Measurements from ENCODE around the gene CYFIP2.

Gene CYFIP2

DNA sequence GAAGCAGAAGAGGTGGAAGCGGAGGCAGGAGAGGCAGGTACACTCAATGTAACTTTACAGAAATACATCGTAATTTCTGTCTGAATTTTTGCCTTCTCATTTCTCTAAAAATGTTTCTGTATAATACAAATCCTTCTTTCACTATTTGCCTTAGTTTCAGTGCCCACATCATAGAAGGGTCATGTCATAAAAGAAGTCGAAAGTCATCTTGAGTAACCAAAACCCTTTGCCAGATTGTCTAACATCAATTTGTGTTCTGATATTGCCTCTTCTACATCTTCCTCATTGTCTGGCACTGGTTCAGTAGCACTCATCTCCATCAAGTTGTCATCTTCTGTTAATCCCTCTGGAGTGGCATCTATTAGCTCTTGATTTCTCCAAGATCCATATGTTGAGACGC is 6.2 kb upstream of the CYFIP2 start:
- DNase-seq = no peak

DNA sequence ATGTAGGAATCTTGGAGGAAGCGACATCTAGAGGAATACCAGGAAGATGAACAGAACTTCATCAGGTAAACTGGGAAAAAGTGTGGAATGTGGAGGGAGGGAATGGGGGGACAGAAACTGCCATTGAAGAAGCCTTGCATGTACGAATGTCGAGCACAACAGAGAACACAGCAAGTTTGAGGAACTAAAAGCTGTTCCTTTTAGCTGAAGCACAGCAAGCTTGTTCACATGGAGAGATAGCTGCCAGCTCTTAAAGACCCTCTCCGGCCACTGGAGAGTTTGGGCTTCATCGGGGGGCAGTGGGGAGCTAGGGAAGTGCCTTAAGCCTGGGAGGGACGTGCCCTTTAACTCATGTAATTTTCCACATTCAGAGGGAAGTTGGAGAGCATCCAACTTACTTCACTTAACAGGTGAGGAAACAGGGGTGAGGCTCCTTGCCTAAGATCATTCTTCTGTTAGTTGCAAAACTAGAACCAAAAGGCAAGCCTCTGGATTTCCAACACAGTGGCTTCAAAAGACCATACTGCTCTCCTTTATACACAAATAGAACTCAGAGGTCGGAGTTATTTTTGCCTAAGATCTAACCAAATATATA is 2.3 kb upstream of the CYFIP2 start:
- no peak for DNase-seq

DNA sequence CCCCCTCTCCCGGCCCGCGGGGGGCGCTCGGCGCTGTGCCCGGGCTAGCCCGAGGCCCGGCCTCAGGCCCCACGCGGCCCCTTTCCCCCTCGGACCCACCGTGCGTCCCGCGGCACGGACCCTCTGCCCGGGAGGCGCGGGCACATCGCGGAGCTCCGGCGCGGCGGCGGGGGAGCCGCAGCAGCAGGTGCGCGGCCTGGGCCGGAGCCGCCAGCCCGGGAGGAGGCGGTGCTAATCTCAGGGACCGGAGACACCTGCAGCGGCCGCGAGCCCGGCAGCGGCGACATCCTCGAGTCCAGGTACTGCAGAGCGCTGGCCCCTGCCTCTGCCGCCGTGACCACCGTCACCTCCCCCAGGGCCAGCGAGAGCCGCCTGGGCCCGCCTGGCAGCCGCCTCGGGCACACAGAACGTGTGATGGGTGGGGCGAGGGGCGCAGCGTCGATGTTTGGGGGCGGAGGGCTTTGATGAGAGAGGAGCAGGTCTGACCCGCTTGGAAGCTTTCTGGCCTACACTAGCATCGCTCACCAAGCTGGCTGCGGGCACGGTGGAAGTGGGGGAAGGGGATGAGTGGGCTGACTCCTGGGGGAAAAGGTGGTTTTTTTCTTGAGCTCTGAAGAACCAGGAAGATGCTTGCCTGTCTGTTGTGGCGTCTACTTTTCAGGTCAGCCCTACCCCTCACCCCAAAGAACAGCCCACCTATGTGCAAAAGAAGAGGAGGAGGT is 524 bp downstream of the CYFIP2 start:
- no peak for DNase-seq

DNA sequence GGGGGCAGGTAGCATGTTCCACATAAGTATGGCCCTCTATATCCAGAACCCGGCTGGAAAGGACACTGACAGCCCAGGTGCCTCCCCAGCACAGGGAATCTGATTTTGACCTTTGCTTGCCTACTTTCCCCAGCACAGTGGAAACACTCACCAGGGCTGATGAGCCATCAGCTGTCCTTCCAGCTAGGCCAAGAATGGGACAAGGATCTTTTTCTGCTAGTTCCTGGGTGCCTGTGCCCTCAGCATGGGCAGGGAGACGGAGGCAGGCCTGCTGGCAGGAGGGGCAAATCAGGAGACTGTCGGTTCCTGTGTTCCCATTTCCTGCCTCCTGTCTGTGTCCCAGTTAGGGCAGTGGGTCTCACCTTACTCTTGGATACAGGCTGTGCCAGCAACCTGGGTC is 1.1 kb downstream of the CYFIP2 start:
- no peak for DNase-seq

DNA sequence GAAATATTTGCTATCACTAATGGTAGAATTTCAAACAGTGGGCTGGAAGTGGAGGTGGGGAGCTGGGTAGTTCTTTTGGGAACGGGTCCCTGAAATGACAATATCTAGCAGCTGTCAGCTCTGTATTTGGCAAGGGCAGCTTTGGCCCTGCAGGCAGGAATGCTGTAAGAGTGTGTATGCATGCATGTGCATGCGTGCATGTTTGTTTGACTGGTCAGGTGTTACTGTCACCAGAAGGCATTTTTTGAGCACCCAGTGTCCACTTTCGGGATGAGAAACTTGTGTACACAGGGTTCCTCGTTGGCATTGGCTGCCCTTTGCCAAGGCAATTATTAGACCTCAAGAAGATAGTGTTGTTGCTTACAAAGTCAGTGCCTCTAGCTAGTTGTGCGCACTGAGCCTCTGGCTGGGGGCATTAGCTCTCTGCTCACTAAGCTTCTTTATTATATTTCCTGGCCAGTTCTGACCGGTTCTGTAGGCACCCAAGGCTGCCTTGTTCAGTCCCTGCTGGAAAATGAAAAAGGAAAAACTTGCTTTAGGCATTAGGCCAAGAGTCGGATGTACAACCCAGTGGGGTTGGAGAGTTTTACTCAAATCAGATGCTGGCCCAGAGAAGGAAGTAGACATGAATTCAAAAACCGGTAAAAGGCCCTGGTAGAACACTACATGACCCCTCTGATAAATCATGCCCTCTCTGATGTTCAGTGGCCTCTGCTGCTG is 2.0 kb downstream of the CYFIP2 start:
- DNase-seq = no peak

DNA sequence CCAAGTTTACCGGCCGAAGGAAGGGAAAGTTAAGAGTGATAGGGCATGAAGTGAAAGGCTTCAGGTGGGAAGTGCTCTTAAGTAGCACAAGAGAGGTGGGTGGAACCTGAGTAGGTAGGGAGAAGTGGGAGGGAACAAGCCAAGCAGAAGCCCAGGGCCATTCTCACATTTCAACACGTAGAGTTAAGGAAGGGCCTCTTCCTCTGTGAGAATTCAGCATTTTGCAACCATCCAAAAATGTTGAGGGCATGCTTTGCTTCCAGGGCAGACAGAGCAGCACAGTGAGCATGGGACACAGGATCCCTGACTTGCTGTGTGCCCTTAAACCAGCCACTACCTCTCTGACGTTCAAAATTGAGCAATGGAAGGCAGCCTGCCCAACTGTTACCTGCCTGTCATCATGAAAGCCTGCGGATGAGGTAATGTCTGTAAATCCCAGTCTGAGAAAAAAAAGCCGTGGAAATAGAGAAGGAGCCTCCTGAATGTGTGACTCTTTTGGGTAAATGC is 3.3 kb downstream of the CYFIP2 start:
- no peak for DNase-seq

DNA sequence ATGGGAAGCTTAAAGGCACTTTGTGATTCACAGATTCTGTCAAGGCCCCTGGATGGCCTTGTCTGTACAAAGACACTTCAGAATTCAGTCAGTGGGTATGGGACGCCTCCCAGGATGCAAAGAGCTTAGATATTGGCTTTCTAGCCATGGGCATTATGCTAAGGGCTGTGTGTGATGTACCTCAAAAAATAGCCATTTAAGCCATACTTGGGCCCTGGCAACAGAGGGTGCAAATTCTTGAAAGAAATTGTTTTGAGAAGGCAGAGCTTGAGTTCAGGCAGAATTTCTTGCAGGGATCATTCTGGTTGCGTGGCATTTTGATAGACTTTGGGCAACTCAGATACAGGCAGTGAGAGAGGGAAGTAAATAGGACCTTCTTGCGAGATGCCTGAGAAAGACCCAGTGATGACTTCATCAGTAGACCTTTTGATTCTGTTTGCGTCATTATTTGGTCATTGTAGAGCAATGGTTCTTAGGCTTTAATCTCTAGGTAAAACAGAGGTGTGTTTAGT is 3.9 kb downstream of the CYFIP2 start:
- no peak for DNase-seq

DNA sequence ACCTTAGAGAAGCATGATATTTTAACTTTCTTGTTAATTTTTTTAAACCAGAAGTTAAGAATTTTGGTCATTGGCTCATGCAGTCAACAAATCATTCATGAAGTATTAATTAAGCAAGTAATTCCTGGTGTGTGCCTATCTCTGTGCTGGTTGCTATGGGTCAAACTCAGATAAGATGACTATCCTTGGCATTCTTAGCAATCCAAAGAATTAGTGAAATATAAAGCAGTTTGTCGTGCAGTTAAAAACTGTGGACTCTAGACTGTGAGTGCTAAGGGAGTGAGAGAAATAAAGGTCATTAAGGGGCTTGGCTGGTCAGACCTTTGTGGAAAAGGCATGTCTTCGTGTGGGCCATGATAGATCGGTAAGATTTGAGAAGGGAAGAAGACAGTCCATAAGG is 4.8 kb downstream of the CYFIP2 start:
- no peak for DNase-seq

DNA sequence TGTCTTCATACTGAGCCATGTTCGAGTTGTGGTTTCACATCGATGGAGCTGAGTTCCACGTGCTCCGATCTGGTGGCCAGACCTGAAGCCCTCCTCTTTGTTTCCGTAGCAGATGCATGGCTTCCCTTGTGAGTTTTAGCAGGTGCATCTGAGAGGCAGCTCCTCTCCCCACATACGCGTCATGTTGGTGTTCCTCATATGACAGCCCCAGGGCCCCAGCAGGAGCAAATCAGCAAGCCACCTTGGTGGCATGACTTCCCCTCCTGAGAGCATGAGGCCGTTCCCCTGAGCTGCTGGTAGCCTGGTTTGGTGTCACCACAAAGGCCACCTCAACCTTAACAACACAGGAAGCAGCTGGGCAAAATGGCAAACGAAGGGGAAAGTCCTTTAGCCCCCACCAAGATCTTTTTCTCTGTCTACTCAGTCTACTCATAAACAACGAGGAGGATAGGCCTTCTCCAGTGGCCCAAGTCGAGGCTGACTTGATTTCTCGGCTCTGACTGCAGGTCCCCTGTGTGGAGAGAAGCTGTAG is 5.9 kb downstream of the CYFIP2 start:
- DNase-seq = no peak

DNA sequence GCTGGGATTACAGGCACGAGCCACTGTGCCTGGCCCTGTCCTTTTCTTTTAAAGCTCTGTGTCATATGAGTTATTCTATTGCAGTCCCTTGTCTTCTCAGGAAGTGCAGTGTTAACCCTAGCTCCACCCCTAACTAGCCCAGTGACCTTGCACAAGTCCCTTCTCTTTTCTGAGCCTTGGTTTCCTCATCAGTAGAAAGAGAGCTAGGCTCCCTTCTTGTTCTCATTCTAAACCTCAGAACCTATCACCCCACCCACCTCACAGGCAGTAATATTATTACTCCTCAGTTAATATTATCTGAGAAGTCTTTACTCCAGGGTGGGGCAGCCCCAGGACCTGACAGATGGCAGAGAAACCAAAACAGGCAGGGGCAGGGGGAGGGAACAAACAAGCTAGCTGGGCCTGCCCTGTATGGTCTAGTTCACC is 7.2 kb downstream of the CYFIP2 start:
- DNase-seq = no peak

DNA sequence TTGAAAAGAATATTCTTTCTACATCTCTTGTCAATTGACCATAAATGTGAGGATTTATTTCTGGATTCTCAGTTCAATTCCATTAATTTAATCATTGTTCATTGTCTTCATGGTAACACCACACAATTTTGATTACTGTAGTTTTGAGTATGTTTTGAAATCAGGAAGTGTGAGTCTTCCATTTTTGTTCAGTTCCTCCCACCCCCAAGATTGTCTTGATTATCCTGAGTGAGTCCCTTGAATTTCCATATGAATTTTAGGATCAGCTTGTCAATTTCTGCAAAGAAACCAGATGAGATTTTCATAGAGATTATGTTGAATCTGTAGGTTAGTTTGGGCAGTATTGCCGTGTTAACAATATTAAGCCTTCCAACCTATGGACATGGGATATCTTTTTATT is 9.5 kb downstream of the CYFIP2 start:
- DNase-seq = no peak

DNA sequence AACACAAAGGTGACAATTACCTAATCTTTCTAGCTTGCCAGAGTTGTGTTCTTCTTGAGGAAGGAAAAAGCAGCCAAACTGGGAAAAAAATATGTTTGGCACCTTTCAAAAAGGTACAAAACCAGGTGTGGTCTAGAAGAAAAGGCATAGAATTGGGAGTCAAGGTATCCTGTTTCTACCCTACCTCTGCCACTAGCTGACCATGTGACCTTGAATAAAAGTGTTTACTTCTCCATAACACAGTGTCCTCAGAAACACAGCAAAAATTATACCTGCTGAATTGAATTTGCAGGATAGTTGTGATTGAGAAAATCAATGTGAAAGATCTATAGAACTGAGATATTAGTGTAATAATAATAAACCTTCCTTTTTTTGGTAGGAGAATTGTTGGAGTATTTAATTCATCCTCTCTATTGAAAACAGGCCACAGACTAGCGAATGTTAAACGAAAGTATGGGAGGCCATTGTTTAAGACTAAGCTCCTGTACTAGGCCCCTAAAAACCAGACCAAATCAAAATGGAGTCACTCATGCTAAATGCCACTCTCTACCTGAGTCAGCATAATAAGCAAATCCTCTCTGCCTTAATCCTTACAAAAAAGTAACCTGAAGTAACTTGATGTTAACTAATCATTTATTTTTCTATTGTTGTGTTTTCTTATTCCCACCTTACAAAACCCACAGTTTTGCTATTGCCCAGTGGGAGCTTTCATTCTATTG is 12.6 kb downstream of the CYFIP2 start:
- no peak for DNase-seq

DNA sequence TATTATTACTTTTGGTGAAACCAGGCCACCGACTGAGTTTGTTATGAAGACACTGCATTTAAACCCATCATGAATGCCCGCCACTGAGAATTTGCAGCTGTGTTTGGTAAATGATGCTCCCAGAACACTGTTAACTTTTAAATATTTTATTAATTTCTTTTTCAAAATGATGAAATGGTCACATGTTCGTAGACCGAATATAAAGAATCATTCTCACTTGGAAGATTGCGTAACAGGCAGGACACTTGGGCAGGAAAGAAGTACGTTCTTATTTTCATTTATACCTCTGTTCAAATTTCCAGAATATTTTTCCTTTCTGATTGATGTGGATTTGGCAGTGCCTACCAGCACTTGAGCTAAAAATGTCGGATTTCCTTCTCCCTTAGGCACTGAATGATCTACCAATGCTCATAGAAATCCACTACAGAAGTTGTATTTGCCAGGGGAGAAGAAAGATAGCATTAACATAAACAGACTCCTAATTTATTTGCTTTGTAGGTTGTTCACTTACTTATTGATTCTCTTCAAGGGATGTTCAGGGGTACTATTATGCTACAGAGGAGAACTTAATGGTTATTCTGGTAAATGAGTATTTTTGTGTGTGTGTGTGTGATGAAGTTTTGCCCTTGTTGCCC is 13.8 kb downstream of the CYFIP2 start:
- DNase-seq = no peak

DNA sequence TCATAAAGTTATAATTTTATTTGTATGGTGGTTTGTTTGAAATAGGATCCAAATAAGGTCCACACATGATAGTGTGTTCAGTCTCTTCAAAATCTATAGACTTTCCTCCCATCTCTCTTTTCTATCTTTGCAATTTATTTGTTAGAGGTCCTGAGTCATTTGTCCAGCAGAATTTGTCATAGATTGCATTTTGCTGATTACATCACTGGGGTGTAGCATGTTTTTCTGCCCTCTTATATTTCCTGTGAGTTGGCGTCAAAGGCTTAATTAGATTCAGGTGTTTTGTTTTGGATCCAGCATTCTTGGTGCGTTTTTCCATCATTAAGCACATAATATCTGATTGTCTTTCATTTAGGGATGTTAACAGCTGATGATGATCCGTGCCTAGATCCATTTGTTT is 15.0 kb downstream of the CYFIP2 start:
- DNase-seq = peak; percentile 87

DNA sequence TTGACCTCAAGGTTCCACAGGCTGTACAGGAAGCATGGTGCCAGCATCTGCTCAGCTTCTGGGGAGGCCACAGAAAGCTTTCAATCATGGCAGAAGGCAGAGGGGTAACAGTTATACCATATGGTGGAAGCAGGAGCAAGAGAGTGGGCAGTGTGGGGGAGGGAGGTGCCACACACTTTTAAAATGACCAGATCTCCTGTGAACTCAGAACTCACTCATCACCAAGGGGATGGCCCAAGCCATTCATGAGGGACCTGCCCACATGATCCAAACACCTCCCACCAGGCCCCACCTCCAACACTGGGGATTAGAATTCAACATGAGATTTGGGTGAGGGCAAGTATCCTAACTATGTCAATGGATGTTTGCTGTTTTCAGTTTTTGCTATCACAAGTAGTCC is 16.2 kb downstream of the CYFIP2 start:
- DNase-seq = no peak

DNA sequence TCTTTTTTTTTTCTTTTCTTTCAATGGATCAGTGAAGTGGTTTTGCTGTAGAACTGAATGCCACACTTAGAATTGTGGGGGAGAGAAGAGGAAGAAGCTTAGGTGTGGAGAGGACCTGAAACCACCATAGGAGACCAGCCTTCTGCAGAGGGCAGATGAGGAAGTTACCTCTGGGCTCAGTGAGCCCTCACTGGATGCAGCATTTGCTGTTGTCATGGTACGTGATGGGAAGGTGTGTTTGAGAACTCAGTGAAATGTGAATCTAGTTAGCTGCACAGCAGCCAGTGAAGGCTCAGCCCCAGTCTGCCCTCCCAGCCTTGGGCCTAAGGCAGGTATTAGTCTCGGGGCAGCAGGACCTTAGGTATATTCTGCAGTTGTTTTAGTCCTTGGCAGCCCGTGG is 17.5 kb downstream of the CYFIP2 start:
- DNase-seq = no peak

DNA sequence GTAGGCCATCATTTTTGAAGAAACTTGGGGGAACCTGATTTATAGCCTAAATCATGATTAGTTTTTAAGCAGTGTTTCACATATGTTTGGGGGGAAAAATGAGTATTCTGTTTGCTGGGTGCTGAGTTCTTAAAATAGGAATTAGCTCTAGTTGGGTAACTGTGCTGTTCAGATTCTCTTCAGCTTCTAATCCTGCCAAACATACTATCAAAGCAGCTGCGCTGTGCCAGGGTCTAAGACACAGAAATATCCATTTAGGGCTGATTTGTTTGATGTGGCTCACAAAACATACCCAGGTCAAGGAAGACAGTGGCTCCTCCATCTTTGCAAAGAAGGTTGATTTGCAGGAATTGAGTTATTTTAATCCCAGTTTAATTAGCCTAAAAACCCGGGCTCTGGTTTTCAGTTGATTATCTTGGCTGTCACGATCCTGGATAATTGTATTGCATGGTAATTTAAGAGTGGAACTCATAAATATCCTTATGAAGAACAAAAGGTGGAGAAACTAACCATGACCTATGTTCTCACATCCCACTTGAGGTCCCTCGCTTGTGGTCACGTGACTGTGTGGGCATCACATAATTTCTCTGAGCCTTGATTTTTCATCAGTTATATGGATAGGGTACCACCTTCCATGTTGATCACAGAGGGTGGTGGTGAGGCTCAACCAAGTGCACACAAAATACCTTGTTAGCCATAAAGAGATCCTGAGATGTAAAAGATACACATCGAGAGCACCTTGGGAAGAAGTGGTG is 18.7 kb downstream of the CYFIP2 start:
- DNase-seq = no peak

DNA sequence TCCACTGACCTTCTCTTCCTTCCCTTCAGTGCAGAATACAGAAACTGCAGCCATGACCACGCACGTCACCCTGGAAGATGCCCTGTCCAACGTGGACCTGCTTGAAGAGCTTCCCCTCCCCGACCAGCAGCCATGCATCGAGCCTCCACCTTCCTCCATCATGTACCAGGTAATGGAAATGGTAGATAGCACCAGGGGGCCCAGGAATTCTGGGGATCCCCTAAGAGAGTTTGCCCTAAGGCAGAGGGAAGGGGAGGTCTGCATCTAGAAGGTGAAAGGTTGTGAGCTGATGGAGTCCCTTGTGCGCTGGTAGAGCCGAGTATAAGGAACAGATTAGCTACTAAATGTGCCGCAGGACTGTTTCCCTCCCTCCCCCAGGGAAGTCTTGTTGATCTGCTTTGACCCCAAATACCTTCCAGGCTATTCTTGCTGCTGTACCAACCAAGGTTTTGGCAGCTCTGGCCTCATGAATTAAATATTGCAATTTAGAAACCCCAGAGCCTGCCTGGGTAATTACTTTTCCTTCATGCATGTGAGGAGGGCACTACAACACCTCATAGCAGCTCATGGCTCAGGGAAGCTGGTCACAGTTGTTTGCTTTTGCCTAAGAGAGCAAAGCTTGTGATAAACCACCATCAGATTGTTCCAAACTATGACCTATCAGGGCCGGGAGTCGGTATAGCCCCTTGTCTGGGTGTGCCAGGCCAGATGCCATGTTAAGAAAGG is 19.6 kb downstream of the CYFIP2 start:
- no peak for DNase-seq

DNA sequence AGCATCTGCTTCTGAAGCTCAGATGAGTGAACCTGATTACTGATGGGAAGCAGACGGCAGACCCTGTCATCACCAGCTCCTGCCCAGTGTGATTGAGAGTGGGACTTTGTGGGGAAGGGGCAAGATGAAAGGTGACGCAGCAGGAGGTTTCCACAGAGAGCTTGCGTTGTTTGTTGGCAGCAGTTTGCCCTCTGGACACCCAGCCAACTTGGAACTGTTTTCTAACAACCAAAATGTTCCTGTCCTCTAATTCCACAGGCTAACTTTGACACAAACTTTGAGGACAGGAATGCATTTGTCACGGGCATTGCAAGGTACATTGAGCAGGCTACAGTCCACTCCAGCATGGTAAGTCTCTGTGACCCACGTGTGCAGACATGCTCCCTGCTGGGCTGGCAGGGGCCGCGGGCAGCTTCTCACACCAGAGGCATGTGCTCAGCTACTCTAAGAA is 20.9 kb downstream of the CYFIP2 start:
- peak; percentile 65 for DNase-seq

DNA sequence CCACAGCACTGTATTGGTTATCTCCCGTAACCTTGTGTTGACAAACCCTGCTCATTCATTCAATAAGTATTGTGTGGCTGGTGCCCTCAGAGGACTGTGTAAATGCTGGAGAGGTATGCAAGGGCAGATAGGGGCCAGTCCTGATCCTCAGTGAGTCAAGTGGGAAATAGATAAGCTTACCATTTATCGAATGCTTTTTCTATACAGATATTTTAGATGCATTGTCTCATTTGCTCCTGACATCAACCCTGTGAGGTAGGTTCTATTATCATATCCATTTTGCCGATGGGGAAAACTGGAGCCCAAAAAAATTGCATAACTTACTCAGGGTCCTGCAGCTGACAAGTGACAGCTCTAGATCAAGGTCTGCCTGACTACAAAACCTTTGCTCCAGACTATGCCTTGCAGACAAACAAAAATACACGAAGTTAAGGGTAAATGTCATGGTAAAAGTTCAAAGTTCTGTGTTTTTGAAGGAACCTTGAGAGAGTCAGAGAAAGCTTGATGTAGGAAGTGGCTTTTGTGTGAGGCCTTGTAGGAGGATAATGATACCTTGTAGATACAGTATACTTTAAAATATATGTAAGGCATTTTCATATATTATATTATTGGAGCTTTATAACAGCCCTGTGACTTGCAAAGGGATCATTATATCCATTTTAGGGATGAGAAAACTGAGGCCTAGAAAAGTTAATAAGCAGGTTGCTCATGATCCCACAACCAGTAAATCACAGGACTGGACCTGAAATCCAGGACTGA is 22.7 kb downstream of the CYFIP2 start:
- DNase-seq = no peak

Data from fibroblast of skin of right biceps (primary cell).